HFFc6 (cell line): ENCODE data around the gene COL25A1. TPM values are rescaled to one million over a fixed set of nuclear protein-coding genes. Genes with fewer than 3 reads are reported as not detected.
"Not testable (repeated sequence)": the region's sequence is repeated elsewhere in the genome, so short reads cannot be mapped to it uniquely, and the experiment has no call there.

Source experiments
- DNase-seq: peaks from one replicate; pipeline ENCODE4 v3.0.0-alpha.2; 2018
- H3K27ac Mint-ChIP-seq: 2 replicates; pipeline ENCODE4 v1.8.0; 2020; ENCODE audit warnings: mild to moderate bottlenecking, mixed read lengths
- H3K27me3 Mint-ChIP-seq: 2 replicates; pipeline ENCODE4 v1.8.0; 2021; ENCODE audit warnings: mild to moderate bottlenecking, moderate library complexity, mixed read lengths; ENCODE audit not compliant: insufficient read depth
- H3K36me3 Mint-ChIP-seq: 2 replicates; pipeline ENCODE4 v1.8.0; 2021; ENCODE audit warnings: low read depth, mixed read lengths
- H3K4me1 Mint-ChIP-seq: 2 replicates; pipeline ENCODE4 v1.8.0; 2020; ENCODE audit warnings: low read depth, mixed read lengths
- H3K4me3 Mint-ChIP-seq: 2 replicates; pipeline ENCODE4 v1.8.0; 2020; ENCODE audit warnings: mild to moderate bottlenecking, moderate library complexity, mixed read lengths
- H3K9me3 Mint-ChIP-seq: 2 replicates; pipeline ENCODE4 v1.8.0; 2020; ENCODE audit warnings: mild to moderate bottlenecking, mixed read lengths
- CTCF ChIP-seq: fragments of 200-600 bp; sonication (generic); IDR thresholded peaks from 2 replicates; pipeline ENCODE4 v1.5.0; 2021; ENCODE audit warnings: antibody characterized with exemption, mild to moderate bottlenecking
- total RNA-seq, 6 experiments: library from RNA; stranded (reverse); fragmentation: NEBNext Ultra II Directional; extraction: Animal tissue kit (Norgen Biotek cat#: 25700); gene quantifications; 2 replicates in 1 of 6; 3 replicates in 5 of 6; pipeline ENCODE4 v1.2.3, GENCODE V29; 2021

COL25A1 gene
- total RNA-seq, 6 experiments from 2014 or later = not detected

- no peak for TF ChIP-seq CTCF
- H3K9me3 Mint-ChIP-seq = no peaks in the 10 kb centered on the region
- no peaks in the 10 kb centered on the region for H3K27me3 Mint-ChIP-seq
- no peaks in the 10 kb centered on the region for H3K36me3 Mint-ChIP-seq
- H3K27ac Mint-ChIP-seq = no peak overlapping the region
- no peak overlapping the region for H3K4me3 Mint-ChIP-seq
- H3K4me1 Mint-ChIP-seq = no peaks in the 10 kb centered on the region
- no peak for DNase-seq
These were observed 152.6 kb downstream of the COL25A1 start for GRCh38 chr4:109149836-109150235.

- Mint-ChIP-seq H3K36me3 (0 out of 2 replicates have a peak, but pooled peaks cover under 1% of the 10 kb centered on the region), H3K4me1 (no peaks in the 10 kb centered on the region), H3K9me3 (peaks cover 4% of the 10 kb centered on the region), H3K27ac (no peak overlapping the region), H3K27me3 (no peaks in the 10 kb centered on the region), H3K4me3 (no peak overlapping the region)
- TF ChIP-seq CTCF = no peak
- no peak for DNase-seq
These were observed 153.8 kb downstream of the COL25A1 start for GRCh38 chr4:109148577-109149075.

- H3K9me3 Mint-ChIP-seq = peaks cover 11% of the 10 kb centered on the region
- no peak for DNase-seq
- no peaks in the 10 kb centered on the region for H3K4me1 Mint-ChIP-seq
- H3K27ac Mint-ChIP-seq = no peak overlapping the region
- no peak overlapping the region for H3K4me3 Mint-ChIP-seq
- no peak for TF ChIP-seq CTCF
- H3K27me3 Mint-ChIP-seq = no peaks in the 10 kb centered on the region
- H3K36me3 Mint-ChIP-seq = 0 out of 2 replicates have a peak, but pooled peaks cover 7% of the 10 kb centered on the region
These were observed 155.3 kb downstream of the COL25A1 start for GRCh38 chr4:109147135-109147534.

GRCh38 chr4:109146499-109146898 lies 156.0 kb downstream of the COL25A1 start:
- no peak overlapping the region for H3K27ac Mint-ChIP-seq

GRCh38 chr4:109138125-109138524 lies 164.3 kb downstream of the COL25A1 start:
- H3K4me3 Mint-ChIP-seq, DNase-seq, H3K36me3 Mint-ChIP-seq, H3K4me1 Mint-ChIP-seq, H3K27ac Mint-ChIP-seq, H3K27me3 Mint-ChIP-seq: not testable (repeated sequence)
- H3K9me3 Mint-ChIP-seq = peaks cover 11% of the 10 kb centered on the region

More at GRCh38 chr4:109146499-109146898, 156.0 kb downstream of the COL25A1 start:
- Mint-ChIP-seq H3K36me3 (0 out of 2 replicates have a peak, but pooled peaks cover 7% of the 10 kb centered on the region), H3K4me3 (no peak overlapping the region), H3K4me1 (no peaks in the 10 kb centered on the region), H3K9me3 (peaks cover 11% of the 10 kb centered on the region), H3K27me3 (no peaks in the 10 kb centered on the region)
- no peak for TF ChIP-seq CTCF
- no peak for DNase-seq

GRCh38 chr4:109134921-109135320 lies 167.5 kb downstream of the COL25A1 start:
- no peaks in the 10 kb centered on the region for H3K36me3 Mint-ChIP-seq
- no peak overlapping the region for H3K4me3 Mint-ChIP-seq
- H3K27me3 Mint-ChIP-seq = peaks cover 3% of the 10 kb centered on the region; the same call in 1 of the 2 replicates
- H3K9me3 Mint-ChIP-seq = peaks cover 4% of the 10 kb centered on the region
- DNase-seq = no peak
- no peak overlapping the region for H3K27ac Mint-ChIP-seq
- no peak for TF ChIP-seq CTCF
- no peaks in the 10 kb centered on the region for H3K4me1 Mint-ChIP-seq
